HG03159 (cell line): Measurements from ENCODE around the gene RIMS4.

Experiments used
- ATAC-seq: cut with Tn5 transposase; IDR thresholded peaks from one replicate; pipeline ENCODE4 v1.9.1; 2021; ENCODE audit warnings: mild to moderate bottlenecking, moderate library complexity; ENCODE audit not compliant: unreplicated experiment

Gene RIMS4

GRCh38 chr20:44796758-44797457 lies 13.4 kb downstream of the RIMS4 start:
- no peak for ATAC-seq

GRCh38 chr20:44796311-44796710 lies 14.0 kb downstream of the RIMS4 start:
- ATAC-seq, result no peak

GRCh38 chr20:44795836-44796235 lies 14.5 kb downstream of the RIMS4 start:
- no peak for ATAC-seq

- ATAC-seq, result no peak
Observed at GRCh38 chr20:44792796-44793195, 17.6 kb downstream of the RIMS4 start.

GRCh38 chr20:44790638-44791393 lies 19.5 kb downstream of the RIMS4 start:
- ATAC-seq, result no peak

- ATAC-seq, result no peak
Observed at GRCh38 chr20:44788706-44789456, 21.5 kb downstream of the RIMS4 start.

GRCh38 chr20:44787299-44787698 lies 23.0 kb downstream of the RIMS4 start:
- no peak for ATAC-seq

GRCh38 chr20:44785768-44786167 lies 24.6 kb downstream of the RIMS4 start:
- no peak for ATAC-seq

- no peak for ATAC-seq
Observed at GRCh38 chr20:44784688-44785087, 25.7 kb downstream of the RIMS4 start.

- no peak for ATAC-seq
Observed at GRCh38 chr20:44781791-44782190, 28.6 kb downstream of the RIMS4 start.

GRCh38 chr20:44781118-44781517 lies 29.2 kb downstream of the RIMS4 start:
- ATAC-seq, result no peak

- ATAC-seq, result no peak
Observed at GRCh38 chr20:44780226-44780625, 30.1 kb downstream of the RIMS4 start.

- no peak for ATAC-seq
Observed at GRCh38 chr20:44776980-44777379, 33.4 kb downstream of the RIMS4 start.

- no peak for ATAC-seq
Observed at GRCh38 chr20:44773070-44773829, 37.1 kb downstream of the RIMS4 start.

GRCh38 chr20:44772636-44773035 lies 37.7 kb downstream of the RIMS4 start:
- no peak for ATAC-seq

GRCh38 chr20:44771172-44771535 lies 39.2 kb downstream of the RIMS4 start:
- ATAC-seq, result no peak

- ATAC-seq, result no peak
Observed at GRCh38 chr20:44770484-44771171, 39.7 kb downstream of the RIMS4 start.

GRCh38 chr20:44769481-44769863 lies 40.9 kb downstream of the RIMS4 start:
- ATAC-seq, result no peak

GRCh38 chr20:44768854-44769480 lies 41.4 kb downstream of the RIMS4 start:
- no peak for ATAC-seq

GRCh38 chr20:44768256-44768655 lies 42.1 kb downstream of the RIMS4 start:
- ATAC-seq, result no peak
